ENCODE measurements around the gene PCDHAC2.

PCDHAC2 gene

GRCh38 chr5:140988100-140988499 lies 21.8 kb downstream of the PCDHAC2 start:
- DNase-seq = no peak

- DNase-seq = no peak
Observed at GRCh38 chr5:140988608-140989007, 22.3 kb downstream of the PCDHAC2 start.

GRCh38 chr5:140989254-140990020 lies 23.2 kb downstream of the PCDHAC2 start:
- no peak for DNase-seq

GRCh38 chr5:140992828-140993227 lies 26.6 kb downstream of the PCDHAC2 start:
- DNase-seq = no peak

GRCh38 chr5:140996060-140996459 lies 29.8 kb downstream of the PCDHAC2 start:
- DNase-seq = no peak

GRCh38 chr5:140998921-140999410 lies 32.7 kb downstream of the PCDHAC2 start:
- no peak for DNase-seq

GRCh38 chr5:141001446-141001843 lies 35.2 kb downstream of the PCDHAC2 start:
- no peak for DNase-seq

- no peak for DNase-seq
Observed at GRCh38 chr5:141001844-141002604, 35.7 kb downstream of the PCDHAC2 start.

GRCh38 chr5:141002605-141002965 lies 36.3 kb downstream of the PCDHAC2 start:
- DNase-seq = no peak

GRCh38 chr5:141003031-141003430 lies 36.8 kb downstream of the PCDHAC2 start:
- no peak for DNase-seq

GRCh38 chr5:141003791-141004611 lies 37.7 kb downstream of the PCDHAC2 start:
- DNase-seq = no peak

GRCh38 chr5:141007791-141008190 lies 41.5 kb downstream of the PCDHAC2 start:
- no peak for DNase-seq

- DNase-seq = no peak
Observed at GRCh38 chr5:141010047-141010793, 43.9 kb downstream of the PCDHAC2 start.

GRCh38 chr5:141017943-141018342 lies 51.7 kb downstream of the PCDHAC2 start:
- no peak for DNase-seq
